ENCODE data around the gene TMED8.
"Not testable (repeated sequence)": the region's sequence is repeated elsewhere in the genome, so short reads cannot be mapped to it uniquely, and the experiment has no call there.

The TMED8 gene, protein sequence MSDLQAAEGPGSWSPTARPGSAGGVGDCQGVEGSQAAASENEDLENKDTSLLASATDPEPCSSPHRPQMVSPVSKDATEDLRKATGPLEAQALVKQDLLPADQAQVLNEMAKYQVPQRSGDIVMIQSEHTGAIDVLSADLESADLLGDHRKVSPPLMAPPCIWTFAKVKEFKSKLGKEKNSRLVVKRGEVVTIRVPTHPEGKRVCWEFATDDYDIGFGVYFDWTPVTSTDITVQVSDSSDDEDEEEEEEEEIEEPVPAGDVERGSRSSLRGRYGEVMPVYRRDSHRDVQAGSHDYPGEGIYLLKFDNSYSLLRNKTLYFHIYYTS

DNA sequence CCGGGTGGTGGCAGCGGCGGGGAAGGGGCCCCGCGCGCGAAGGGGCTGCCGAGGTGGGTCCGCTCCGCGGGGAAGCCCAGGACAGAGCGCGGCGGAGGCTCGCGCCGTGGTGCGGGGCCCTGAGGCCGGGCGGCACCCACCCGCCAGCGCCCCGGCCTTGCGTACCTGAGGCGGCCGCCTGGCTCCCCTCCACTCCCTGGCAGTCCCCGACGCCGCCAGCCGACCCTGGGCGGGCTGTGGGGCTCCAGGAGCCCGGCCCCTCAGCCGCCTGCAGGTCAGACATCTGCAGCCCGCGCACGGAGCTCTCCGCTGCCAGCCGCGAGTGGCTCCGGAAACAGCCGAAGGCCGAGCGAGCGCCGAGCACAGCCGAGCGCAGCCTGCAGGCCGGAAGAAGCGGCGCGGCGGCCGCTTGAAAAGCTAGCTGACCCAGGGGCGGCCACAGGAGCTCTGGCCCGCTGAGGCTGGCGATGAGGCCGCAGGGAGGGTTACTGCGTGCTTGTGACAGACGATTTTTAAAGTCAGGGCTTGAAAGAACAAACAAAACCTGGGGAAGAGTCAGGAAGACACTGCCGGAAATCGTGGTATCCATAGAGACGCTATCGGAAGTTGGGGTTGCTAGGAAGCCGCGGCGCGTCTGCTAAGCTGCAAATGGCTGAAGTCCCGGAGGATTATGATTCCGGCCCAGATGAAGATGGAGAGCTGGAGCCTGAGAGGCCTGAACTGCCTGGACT is at the start of gene TMED8, which contains the start of gene SAMD15:
TMED8 (minus strand) TSS at position 324 of the 731 bp plus-strand sequence; CDS start at position 283, 41 bp downstream.
SAMD15 (plus strand) TSS at position 609 of the 731 bp plus-strand sequence; CDS start at position 649, 40 bp downstream.
- peak; percentile 97 for DNase-seq (ENCODE audit: low spot score)

- DNase-seq (ENCODE audit: low spot score), result no peak
Observed at GRCh38 chr14:77426396-77426795, 49.5 kb upstream of the TMED8 start.

- no peak for DNase-seq (ENCODE audit: low spot score)
Observed at GRCh38 chr14:77424862-77425261, 48.0 kb upstream of the TMED8 start.

DNA sequence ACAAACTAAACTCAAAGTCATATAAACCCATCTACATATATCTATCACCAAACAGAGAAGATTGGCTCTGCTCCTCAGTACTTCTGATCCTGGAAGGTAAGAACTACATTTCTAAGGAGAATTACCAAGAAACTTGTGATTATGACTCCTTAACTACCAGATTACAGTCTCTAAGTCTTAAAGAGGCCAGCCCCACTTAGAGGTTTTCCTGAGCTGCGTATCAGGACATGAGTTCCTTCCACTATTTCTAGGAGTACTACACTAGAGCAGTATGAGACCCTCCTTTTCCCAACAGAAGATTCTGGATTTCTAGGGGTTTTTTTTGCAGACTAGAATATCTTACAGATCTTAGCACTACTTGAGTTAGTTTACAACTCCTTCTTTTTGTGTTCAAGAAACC is 46.5 kb upstream of the TMED8 start, which contains the start of gene NOXRED1:
NOXRED1 (minus strand) TSS at position 101 of the 400 bp plus-strand sequence. CDS start 634 bp downstream, outside the sequence.
- DNase-seq (ENCODE audit: low spot score), result no peak

DNA sequence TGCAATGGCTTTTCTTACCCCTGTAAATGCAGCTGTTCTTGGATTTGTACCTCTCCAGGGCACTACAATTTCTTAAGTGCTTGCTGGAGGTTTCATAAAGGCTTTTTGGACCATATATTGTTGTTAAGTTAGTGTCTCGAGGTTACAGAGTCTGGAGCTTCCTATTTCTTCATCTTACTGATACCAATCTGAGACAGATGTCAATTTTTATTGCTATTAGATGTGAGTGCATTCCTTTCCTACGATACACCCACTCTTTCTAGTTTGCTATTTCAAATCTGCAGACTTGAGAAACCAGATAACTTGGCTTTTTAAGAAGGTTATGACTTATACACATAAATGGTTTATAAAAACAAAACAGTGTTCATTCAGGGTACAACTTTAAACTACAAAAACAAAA is 44.3 kb upstream of the TMED8 start:
- no peak for DNase-seq (ENCODE audit: low spot score)

- no peak for DNase-seq (ENCODE audit: low spot score)
Observed at GRCh38 chr14:77416836-77417235, 39.9 kb upstream of the TMED8 start.

DNA sequence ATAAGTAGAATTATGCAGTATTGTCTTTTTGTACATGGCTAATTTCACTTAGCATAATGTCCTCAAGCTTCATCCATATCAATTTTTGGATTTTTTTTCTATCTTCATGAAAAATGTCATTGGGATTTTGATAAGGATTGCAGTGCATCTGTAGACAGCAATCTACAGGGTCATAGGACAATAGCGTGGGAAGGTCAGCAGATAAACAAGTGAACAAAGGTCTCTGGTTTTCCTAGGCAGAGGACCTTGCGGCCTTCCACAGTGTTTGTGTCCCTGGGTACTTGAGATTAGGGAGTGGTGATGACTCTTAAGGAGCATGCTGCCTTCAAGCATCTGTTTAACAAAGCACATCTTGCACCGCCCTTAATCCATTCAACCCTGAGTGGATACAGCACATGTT is 39.2 kb upstream of the TMED8 start:
- DNase-seq (ENCODE audit: low spot score), result not testable (repeated sequence)

DNA sequence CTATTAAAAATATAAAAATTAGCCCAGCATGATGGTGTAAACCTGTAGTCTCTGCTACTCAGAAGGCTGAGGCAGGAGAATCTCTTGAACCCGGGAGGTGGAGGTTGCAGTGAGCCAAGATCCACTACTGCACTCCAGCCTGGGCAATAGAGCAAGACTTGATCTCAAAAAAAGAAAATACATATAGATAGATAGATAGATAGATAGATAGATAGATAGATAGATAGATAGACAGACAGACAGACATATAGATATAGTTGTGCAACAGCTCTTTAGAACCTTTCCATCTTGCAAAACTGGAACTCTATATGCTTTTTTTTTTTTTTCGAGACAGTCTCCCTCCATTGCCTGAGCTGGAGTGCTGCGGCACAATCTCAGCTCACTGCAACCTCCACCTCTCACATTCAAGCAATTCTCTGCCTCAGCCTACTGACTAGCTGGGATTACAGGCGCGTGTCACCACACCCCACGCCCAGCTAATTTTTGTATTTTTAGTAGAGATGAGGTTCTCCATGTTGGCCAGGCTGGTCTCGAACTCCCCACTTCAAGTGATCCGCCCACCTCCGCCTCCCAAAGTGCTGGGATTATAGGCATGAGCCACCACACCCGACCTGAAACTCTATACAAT is 38.6 kb upstream of the TMED8 start:
- DNase-seq (ENCODE audit: low spot score), result not testable (repeated sequence)

GRCh38 chr14:77409131-77409533 is 32.2 kb upstream of the TMED8 start:
- no peak for DNase-seq (ENCODE audit: low spot score)

DNA sequence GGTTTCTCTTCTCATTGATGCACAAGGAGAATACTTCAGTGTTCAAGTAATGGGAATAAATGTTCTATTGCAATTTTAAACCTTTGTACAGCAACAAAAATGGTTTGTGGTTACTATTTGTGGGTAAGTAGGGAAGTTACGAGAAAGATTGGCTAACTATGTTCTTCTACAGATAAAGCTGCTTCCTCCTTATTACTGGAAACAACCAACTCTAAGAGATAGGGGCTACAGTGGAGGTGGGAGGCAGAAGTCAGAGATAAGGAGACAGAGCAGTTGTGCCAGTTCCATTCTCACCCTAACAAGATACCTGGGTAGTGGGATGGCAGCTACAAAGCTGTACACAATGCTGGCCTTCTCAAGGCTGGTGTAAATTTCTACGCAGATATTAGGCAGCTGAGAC is 30.3 kb upstream of the TMED8 start:
- no peak for DNase-seq (ENCODE audit: low spot score)

DNA sequence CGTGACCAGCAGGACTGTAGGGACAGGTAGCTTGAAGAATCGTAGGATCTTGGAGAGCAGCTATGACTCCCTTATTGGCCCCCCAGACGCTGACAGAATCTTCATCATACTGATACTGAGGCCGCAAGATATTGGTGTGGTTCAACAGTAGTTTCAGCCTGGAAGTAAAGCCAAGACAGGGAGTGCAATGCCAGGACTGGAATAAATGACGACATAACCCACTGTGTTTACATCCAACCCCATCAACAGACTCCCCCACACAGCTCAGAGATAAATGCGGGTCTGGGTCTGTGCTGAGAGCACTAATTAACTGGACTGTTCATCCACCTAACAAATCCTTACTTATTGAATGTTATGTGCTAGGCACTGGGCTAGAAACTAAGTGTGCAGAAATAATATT is 29.8 kb upstream of the TMED8 start:
- no peak for DNase-seq (ENCODE audit: low spot score)

GRCh38 chr14:77406086-77406485 is 29.2 kb upstream of the TMED8 start:
- no peak for DNase-seq (ENCODE audit: low spot score)

- no peak for DNase-seq (ENCODE audit: low spot score)
Observed at GRCh38 chr14:77403768-77404167, 26.9 kb upstream of the TMED8 start.

- DNase-seq (ENCODE audit: low spot score), result no peak
Observed at GRCh38 chr14:77400216-77400615, 23.3 kb upstream of the TMED8 start.

GRCh38 chr14:77390188-77390587 is 13.3 kb upstream of the TMED8 start:
- no peak for DNase-seq (ENCODE audit: low spot score)

- DNase-seq (ENCODE audit: low spot score), result no peak
Observed at GRCh38 chr14:77378701-77379100, 1.8 kb upstream of the TMED8 start.

DNA sequence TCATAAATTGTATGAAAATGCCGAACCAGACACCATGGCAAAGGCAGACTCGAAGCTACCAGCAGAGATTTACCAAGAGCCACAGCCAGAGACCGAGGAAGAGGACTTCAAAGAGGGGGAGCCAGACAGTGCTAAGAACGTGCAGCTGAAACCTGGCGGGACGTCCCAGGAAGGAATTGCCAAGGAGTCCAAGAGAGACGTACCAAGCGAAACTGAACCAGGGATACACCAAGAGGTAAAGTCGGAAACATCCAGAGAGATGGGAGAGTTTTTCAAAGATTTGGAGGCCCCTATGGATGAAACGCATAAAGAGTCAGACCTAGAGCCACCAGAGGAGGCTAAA is 579 bp upstream of the TMED8 start:
- no peak for DNase-seq (ENCODE audit: low spot score)

GRCh38 chr14:77375973-77376770 is 722 bp downstream of the TMED8 start:
- no peak for DNase-seq (ENCODE audit: low spot score)

- DNase-seq (ENCODE audit: low spot score), result no peak
Observed at GRCh38 chr14:77375164-77375950, 1.5 kb downstream of the TMED8 start.

- no peak for DNase-seq (ENCODE audit: low spot score)
Observed at GRCh38 chr14:77372304-77372841, 4.5 kb downstream of the TMED8 start.

- no peak for DNase-seq (ENCODE audit: low spot score)
Observed at GRCh38 chr14:77369285-77369684, 7.6 kb downstream of the TMED8 start.

Measured in D341Med (cell line).